MCF 10A (cell line): Measurements from ENCODE around the gene GFRA1. TPM values are rescaled to one million over a fixed set of nuclear protein-coding genes. Genes with fewer than 3 reads are reported as not detected.

ENCODE experiments used
- BruUV-seq: library from RNA; stranded (reverse); fragments of 400-500 nt; replicated peaks from 2 replicates; lab custom pipeline; 2021; lab: Mats Ljungman, UMichigan
- CTCF ChIA-PET: fragments of 300-600 bp; sonication (Branson Sonifier 250); formaldehyde crosslinking; extraction: SDS; loops from one replicate; lab custom pipeline; 2021; ENCODE audit warnings: antibody characterized with exemption, inconsistent platforms; lab: Yijun Ruan, JAX
- POLR2A ChIA-PET: fragments of 300-600, 350-650 bp; sonication (Branson Sonifier 250); formaldehyde crosslinking; extraction: SDS; loops from one replicate; lab custom pipeline; 2020; ENCODE audit warnings: antibody characterized with exemption, inconsistent platforms; lab: Yijun Ruan, JAX
- DNase-seq: peaks from one replicate; pipeline ENCODE4 v3.0.0-alpha.2; 2018; ENCODE audit not compliant: unreplicated experiment
- H3K27ac Mint-ChIP-seq: one replicate; pipeline ENCODE4 v1.8.0; 2022; ENCODE audit warnings: mild to moderate bottlenecking, low read depth, mixed read lengths; ENCODE audit not compliant: unreplicated experiment
- H3K27me3 Mint-ChIP-seq: one replicate; pipeline ENCODE4 v1.8.0; 2022; ENCODE audit warnings: mixed read lengths; ENCODE audit not compliant: insufficient read depth, unreplicated experiment
- H3K36me3 Mint-ChIP-seq: one replicate; pipeline ENCODE4 v1.8.0; 2022; ENCODE audit warnings: mild to moderate bottlenecking, moderate library complexity, mixed read lengths; ENCODE audit not compliant: insufficient read depth, unreplicated experiment
- H3K4me1 Mint-ChIP-seq: one replicate; pipeline ENCODE4 v1.8.0; 2022; ENCODE audit warnings: mixed read lengths; ENCODE audit not compliant: insufficient read depth, unreplicated experiment
- H3K4me3 Mint-ChIP-seq: one replicate; pipeline ENCODE4 v1.8.0; 2022; ENCODE audit warnings: mild to moderate bottlenecking, moderate library complexity, mixed read lengths; ENCODE audit not compliant: unreplicated experiment
- H3K9me3 Mint-ChIP-seq: one replicate; pipeline ENCODE4 v1.8.0; 2022; ENCODE audit warnings: mixed read lengths; ENCODE audit not compliant: unreplicated experiment
- CTCF ChIP-seq: fragments of 200-600 bp; IDR thresholded peaks from one replicate; pipeline ENCODE4 v1.8.0; 2022; ENCODE audit warnings: antibody characterized with exemption, mild to moderate bottlenecking; ENCODE audit not compliant: unreplicated experiment
- intact Hi-C: fragments of 100-400 bp; cut with micrococcal nuclease; formaldehyde crosslinking; loops from 2 replicates; pipeline ENCODE4 v1.14.1; 2022
- total RNA-seq: library from RNA; stranded (reverse); gene quantifications from 2 replicates; pipeline ENCODE4 v1.2.3, GENCODE V29; 2022

Gene GFRA1
- total RNA-seq, 1 experiment from 2014 or later, result not detected

DNA sequence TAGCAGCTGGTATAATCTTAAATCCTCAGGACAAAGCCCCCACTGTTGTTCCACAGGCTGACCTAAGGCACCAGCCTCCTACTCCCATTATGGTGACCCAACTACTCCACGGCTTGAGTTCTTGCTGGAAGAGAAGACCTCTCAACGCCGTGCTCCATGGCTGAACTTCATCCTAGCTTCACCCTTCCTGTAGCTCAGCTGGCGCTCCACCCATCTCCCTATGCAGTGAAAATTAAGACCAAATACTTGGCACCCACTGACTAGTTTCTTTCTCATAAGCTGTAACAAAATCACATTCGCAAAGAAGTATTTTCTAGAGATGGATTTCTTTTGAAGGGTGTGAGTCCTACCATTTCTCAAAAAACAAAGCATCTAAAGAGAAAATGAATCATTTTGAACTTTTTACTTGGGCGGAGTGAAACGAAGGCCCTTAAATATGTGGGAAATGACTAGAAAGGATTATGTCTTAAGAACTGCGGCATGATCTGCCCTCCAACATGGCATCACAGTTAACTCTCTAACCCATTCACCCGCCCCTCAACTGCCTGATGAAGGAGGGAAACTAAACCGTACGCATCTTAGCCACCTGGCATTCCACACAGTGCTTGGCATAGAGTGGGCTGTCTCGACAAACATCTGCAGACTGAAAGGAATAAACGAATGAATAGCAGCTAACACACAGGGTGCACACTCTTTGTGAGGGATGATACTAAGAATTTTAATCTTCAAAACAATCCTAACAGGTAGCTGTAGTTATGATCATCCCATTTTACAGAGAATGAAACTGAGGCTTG, 32.7 kb downstream of the GFRA1 start:
- BruUV-seq, result no TSS peak
- POLR2A ChIA-PET, result no interaction called here
- no peak overlapping the region for H3K4me3 Mint-ChIP-seq
- no peaks in the 10 kb centered on the region for H3K36me3 Mint-ChIP-seq
- no peak for DNase-seq
- H3K9me3 Mint-ChIP-seq, result no peaks in the 10 kb centered on the region
- H3K27me3 Mint-ChIP-seq, result no peaks in the 10 kb centered on the region
- intact Hi-C loops, result no loop called here
- CTCF ChIA-PET, result interaction anchor here (0.5 kb wide), 1 partner anchor 74 kb away, joined by 6 read pairs; no protein-coding TSS in a partner anchor
- no peak overlapping the region for H3K27ac Mint-ChIP-seq
- TF ChIP-seq CTCF, result no peak
- no peaks in the 10 kb centered on the region for H3K4me1 Mint-ChIP-seq

- Mint-ChIP-seq H3K27ac (no peak overlapping the region), H3K4me1 (no peaks in the 10 kb centered on the region), H3K27me3 (no peaks in the 10 kb centered on the region), H3K9me3 (no peaks in the 10 kb centered on the region), H3K4me3 (no peak overlapping the region), H3K36me3 (no peaks in the 10 kb centered on the region)
- POLR2A ChIA-PET, result no interaction called here
- BruUV-seq, result no TSS peak
- no peak for DNase-seq
- CTCF ChIA-PET, result no interaction called here
- TF ChIP-seq CTCF, result no peak
- intact Hi-C loops, result no loop called here
Measured at GRCh38 chr10:116239229-116239628, 33.8 kb downstream of the GFRA1 start.

- H3K4me1 Mint-ChIP-seq, result no peaks in the 10 kb centered on the region
- no peak overlapping the region for H3K4me3 Mint-ChIP-seq
Measured at GRCh38 chr10:116237970-116238369, 35.0 kb downstream of the GFRA1 start.

GRCh38 chr10:116237260-116237659, 35.7 kb downstream of the GFRA1 start:
- Mint-ChIP-seq H3K27ac (no peak overlapping the region), H3K9me3 (no peaks in the 10 kb centered on the region), H3K4me1 (no peaks in the 10 kb centered on the region), H3K36me3 (no peaks in the 10 kb centered on the region), H3K27me3 (no peaks in the 10 kb centered on the region), H3K4me3 (no peak overlapping the region)
- CTCF ChIA-PET, result interaction anchor here (0.5 to 1.1 kb wide), 5 partner anchors 10 to 657 kb away, joined by 3 to 5 read pairs (median 3); no protein-coding TSS in a partner anchor
- TF ChIP-seq CTCF, result no peak
- no peak for DNase-seq
- intact Hi-C loops, result no loop called here
- no TSS peak for BruUV-seq
- POLR2A ChIA-PET, result no interaction called here

More at GRCh38 chr10:116237970-116238369, 35.0 kb downstream of the GFRA1 start:
- BruUV-seq, result no TSS peak
- no peak for DNase-seq
- ChIA-PET CTCF (interaction anchor here (0.5 to 0.6 kb wide), 2 partner anchors 290 to 657 kb away, joined by 3 to 4 read pairs; no protein-coding TSS in a partner anchor), POLR2A (no interaction called here)
- TF ChIP-seq CTCF, result no peak
- H3K27ac Mint-ChIP-seq, result no peak overlapping the region
- no peaks in the 10 kb centered on the region for H3K36me3 Mint-ChIP-seq
- H3K27me3 Mint-ChIP-seq, result no peaks in the 10 kb centered on the region
- intact Hi-C loops, result no loop called here
- H3K9me3 Mint-ChIP-seq, result no peaks in the 10 kb centered on the region
